ENCODE data around the gene TRIM33. TPM values are rescaled to one million over a fixed set of nuclear protein-coding genes. Genes with fewer than 3 reads are reported as not detected.

The TRIM33 gene
- 43.4 TPM for polyA plus RNA-seq (2013, experiment 1 of 4)
- 52.5 TPM for polyA plus RNA-seq (2013, experiment 2 of 4)
- polyA plus RNA-seq (2013, experiment 3 of 4) = 39.7 TPM
- 44.1 TPM for polyA plus RNA-seq (2013, experiment 4 of 4)

- peak within 1 kb of the TSS; percentile 94 for H3K27ac ChIP-seq (ENCODE audit: insufficient read depth, low read depth, low read length, poor library complexity, severe bottlenecking)
- no peaks in the 10 kb centered on the region for H3K27me3 ChIP-seq (ENCODE audit: control insufficient read depth, insufficient read depth, low read length, poor library complexity, severe bottlenecking)
- H3K36me3 ChIP-seq (ENCODE audit: control insufficient read depth, insufficient read depth, low read length) = no peaks in the 10 kb centered on the region
- peaks cover 15% of the 10 kb centered on the region for H3K4me1 ChIP-seq (ENCODE audit: control insufficient read depth, insufficient read depth, low read length)
- no peaks in the 10 kb centered on the region for H3K9me3 ChIP-seq (ENCODE audit: control insufficient read depth, low read length)
- 0% methylated on average over 90 of the region's 90 CpGs for WGBS, 2 experiments
- H3K4me3 ChIP-seq (ENCODE audit: insufficient read depth, low read depth, low read length) = peak within 1 kb of the TSS; percentile 78
Observed at GRCh38 chr1:114511032-114511785, at the start of gene TRIM33. Gene TRIM33, minus strand, starts transcription at chr1:114511203. Its CDS starts 127 bp downstream, at chr1:114511076.

GRCh38 chr1:114559356-114559755 lies 48.4 kb upstream of the TRIM33 start:
- Histone ChIP-seq H3K4me3 (ENCODE audit: insufficient read depth, low read depth, low read length) (no peak overlapping the region), H3K27ac (ENCODE audit: insufficient read depth, low read depth, low read length, poor library complexity, severe bottlenecking) (no peak overlapping the region), H3K27me3 (ENCODE audit: control insufficient read depth, insufficient read depth, low read length, poor library complexity, severe bottlenecking) (no peaks in the 10 kb centered on the region), H3K9me3 (ENCODE audit: control insufficient read depth, low read length) (no peaks in the 10 kb centered on the region), H3K4me1 (ENCODE audit: control insufficient read depth, insufficient read depth, low read length) (no peaks in the 10 kb centered on the region), H3K36me3 (ENCODE audit: control insufficient read depth, insufficient read depth, low read length) (no peaks in the 10 kb centered on the region)
- WGBS, 2 experiments = 87 to 96% methylated on average over 3 of the region's 3 CpGs

GRCh38 chr1:114558544-114558943 lies 47.5 kb upstream of the TRIM33 start:
- Histone ChIP-seq H3K27me3 (ENCODE audit: control insufficient read depth, insufficient read depth, low read length, poor library complexity, severe bottlenecking) (no peaks in the 10 kb centered on the region), H3K4me1 (ENCODE audit: control insufficient read depth, insufficient read depth, low read length) (no peaks in the 10 kb centered on the region), H3K36me3 (ENCODE audit: control insufficient read depth, insufficient read depth, low read length) (no peaks in the 10 kb centered on the region), H3K27ac (ENCODE audit: insufficient read depth, low read depth, low read length, poor library complexity, severe bottlenecking) (no peak overlapping the region), H3K4me3 (ENCODE audit: insufficient read depth, low read depth, low read length) (no peak overlapping the region), H3K9me3 (ENCODE audit: control insufficient read depth, low read length) (no peaks in the 10 kb centered on the region)
- WGBS, 2 experiments = 67% methylated on average over 1 of the region's 1 CpG; no CpG with 5 or more reads in 1 of the 2 experiments

GRCh38 chr1:114554577-114554976 lies 43.6 kb upstream of the TRIM33 start:
- no peaks in the 10 kb centered on the region for H3K36me3 ChIP-seq (ENCODE audit: control insufficient read depth, insufficient read depth, low read length)
- H3K27me3 ChIP-seq (ENCODE audit: control insufficient read depth, insufficient read depth, low read length, poor library complexity, severe bottlenecking) = no peaks in the 10 kb centered on the region
- WGBS, 2 experiments = 90 to 92% methylated on average over 2 of the region's 2 CpGs
- no peaks in the 10 kb centered on the region for H3K4me1 ChIP-seq (ENCODE audit: control insufficient read depth, insufficient read depth, low read length)
- H3K9me3 ChIP-seq (ENCODE audit: control insufficient read depth, low read length) = no peaks in the 10 kb centered on the region
- no peak overlapping the region for H3K27ac ChIP-seq (ENCODE audit: insufficient read depth, low read depth, low read length, poor library complexity, severe bottlenecking)
- no peak overlapping the region for H3K4me3 ChIP-seq (ENCODE audit: insufficient read depth, low read depth, low read length)

GRCh38 chr1:114552106-114552639 lies 41.2 kb upstream of the TRIM33 start:
- 95 to 96% methylated on average over 7 of the region's 7 CpGs for WGBS, 2 experiments
- H3K4me1 ChIP-seq (ENCODE audit: control insufficient read depth, insufficient read depth, low read length) = no peaks in the 10 kb centered on the region

GRCh38 chr1:114551400-114551799 lies 40.4 kb upstream of the TRIM33 start:
- 82 to 88% methylated on average over 4 of the region's 4 CpGs for WGBS, 2 experiments
- Histone ChIP-seq H3K4me1 (ENCODE audit: control insufficient read depth, insufficient read depth, low read length) (no peaks in the 10 kb centered on the region), H3K36me3 (ENCODE audit: control insufficient read depth, insufficient read depth, low read length) (no peaks in the 10 kb centered on the region), H3K9me3 (ENCODE audit: control insufficient read depth, low read length) (no peaks in the 10 kb centered on the region), H3K4me3 (ENCODE audit: insufficient read depth, low read depth, low read length) (no peak overlapping the region), H3K27ac (ENCODE audit: insufficient read depth, low read depth, low read length, poor library complexity, severe bottlenecking) (no peak overlapping the region), H3K27me3 (ENCODE audit: control insufficient read depth, insufficient read depth, low read length, poor library complexity, severe bottlenecking) (no peaks in the 10 kb centered on the region)

More at GRCh38 chr1:114552106-114552639, 41.2 kb upstream of the TRIM33 start:
- H3K4me3 ChIP-seq (ENCODE audit: insufficient read depth, low read depth, low read length) = no peak overlapping the region
- H3K9me3 ChIP-seq (ENCODE audit: control insufficient read depth, low read length) = no peaks in the 10 kb centered on the region
- H3K27me3 ChIP-seq (ENCODE audit: control insufficient read depth, insufficient read depth, low read length, poor library complexity, severe bottlenecking) = no peaks in the 10 kb centered on the region
- no peak overlapping the region for H3K27ac ChIP-seq (ENCODE audit: insufficient read depth, low read depth, low read length, poor library complexity, severe bottlenecking)
- H3K36me3 ChIP-seq (ENCODE audit: control insufficient read depth, insufficient read depth, low read length) = no peaks in the 10 kb centered on the region

GRCh38 chr1:114550336-114550735 lies 39.3 kb upstream of the TRIM33 start:
- no peak overlapping the region for H3K4me3 ChIP-seq (ENCODE audit: insufficient read depth, low read depth, low read length)
- no peaks in the 10 kb centered on the region for H3K36me3 ChIP-seq (ENCODE audit: control insufficient read depth, insufficient read depth, low read length)
- no peaks in the 10 kb centered on the region for H3K9me3 ChIP-seq (ENCODE audit: control insufficient read depth, low read length)
- WGBS, 2 experiments = 100% methylated on average over 1 of the region's 2 CpGs
- H3K27me3 ChIP-seq (ENCODE audit: control insufficient read depth, insufficient read depth, low read length, poor library complexity, severe bottlenecking) = no peaks in the 10 kb centered on the region
- H3K4me1 ChIP-seq (ENCODE audit: control insufficient read depth, insufficient read depth, low read length) = no peaks in the 10 kb centered on the region
- no peak overlapping the region for H3K27ac ChIP-seq (ENCODE audit: insufficient read depth, low read depth, low read length, poor library complexity, severe bottlenecking)

GRCh38 chr1:114549137-114549536 lies 38.1 kb upstream of the TRIM33 start:
- H3K4me3 ChIP-seq (ENCODE audit: insufficient read depth, low read depth, low read length) = no peak overlapping the region
- no peaks in the 10 kb centered on the region for H3K27me3 ChIP-seq (ENCODE audit: control insufficient read depth, insufficient read depth, low read length, poor library complexity, severe bottlenecking)
- H3K36me3 ChIP-seq (ENCODE audit: control insufficient read depth, insufficient read depth, low read length) = no peaks in the 10 kb centered on the region
- no peak overlapping the region for H3K27ac ChIP-seq (ENCODE audit: insufficient read depth, low read depth, low read length, poor library complexity, severe bottlenecking)
- H3K4me1 ChIP-seq (ENCODE audit: control insufficient read depth, insufficient read depth, low read length) = no peaks in the 10 kb centered on the region
- no peaks in the 10 kb centered on the region for H3K9me3 ChIP-seq (ENCODE audit: control insufficient read depth, low read length)
- WGBS, 2 experiments = 92 to 94% methylated on average over 2 to 4 of the region's 4 CpGs

- no peaks in the 10 kb centered on the region for H3K36me3 ChIP-seq (ENCODE audit: control insufficient read depth, insufficient read depth, low read length)
- no peak overlapping the region for H3K4me3 ChIP-seq (ENCODE audit: insufficient read depth, low read depth, low read length)
- H3K27ac ChIP-seq (ENCODE audit: insufficient read depth, low read depth, low read length, poor library complexity, severe bottlenecking) = no peak overlapping the region
- WGBS, 2 experiments = 71 to 90% methylated on average over 1 of the region's 1 CpG
- H3K9me3 ChIP-seq (ENCODE audit: control insufficient read depth, low read length) = no peaks in the 10 kb centered on the region
- H3K4me1 ChIP-seq (ENCODE audit: control insufficient read depth, insufficient read depth, low read length) = no peaks in the 10 kb centered on the region
- no peaks in the 10 kb centered on the region for H3K27me3 ChIP-seq (ENCODE audit: control insufficient read depth, insufficient read depth, low read length, poor library complexity, severe bottlenecking)
Observed at GRCh38 chr1:114547076-114547475, 36.1 kb upstream of the TRIM33 start.

- Histone ChIP-seq H3K27me3 (ENCODE audit: control insufficient read depth, insufficient read depth, low read length, poor library complexity, severe bottlenecking) (no peaks in the 10 kb centered on the region), H3K4me1 (ENCODE audit: control insufficient read depth, insufficient read depth, low read length) (no peaks in the 10 kb centered on the region), H3K27ac (ENCODE audit: insufficient read depth, low read depth, low read length, poor library complexity, severe bottlenecking) (no peak overlapping the region), H3K9me3 (ENCODE audit: control insufficient read depth, low read length) (no peaks in the 10 kb centered on the region), H3K4me3 (ENCODE audit: insufficient read depth, low read depth, low read length) (no peak overlapping the region), H3K36me3 (ENCODE audit: control insufficient read depth, insufficient read depth, low read length) (no peaks in the 10 kb centered on the region)
- WGBS, 2 experiments = 82 to 99% methylated on average over 1 to 2 of the region's 2 CpGs
Observed at GRCh38 chr1:114545796-114546195, 34.8 kb upstream of the TRIM33 start.

All from ectodermal cell (in vitro differentiated cells).